ENCODE measurements around the gene MARCO.

DNA sequence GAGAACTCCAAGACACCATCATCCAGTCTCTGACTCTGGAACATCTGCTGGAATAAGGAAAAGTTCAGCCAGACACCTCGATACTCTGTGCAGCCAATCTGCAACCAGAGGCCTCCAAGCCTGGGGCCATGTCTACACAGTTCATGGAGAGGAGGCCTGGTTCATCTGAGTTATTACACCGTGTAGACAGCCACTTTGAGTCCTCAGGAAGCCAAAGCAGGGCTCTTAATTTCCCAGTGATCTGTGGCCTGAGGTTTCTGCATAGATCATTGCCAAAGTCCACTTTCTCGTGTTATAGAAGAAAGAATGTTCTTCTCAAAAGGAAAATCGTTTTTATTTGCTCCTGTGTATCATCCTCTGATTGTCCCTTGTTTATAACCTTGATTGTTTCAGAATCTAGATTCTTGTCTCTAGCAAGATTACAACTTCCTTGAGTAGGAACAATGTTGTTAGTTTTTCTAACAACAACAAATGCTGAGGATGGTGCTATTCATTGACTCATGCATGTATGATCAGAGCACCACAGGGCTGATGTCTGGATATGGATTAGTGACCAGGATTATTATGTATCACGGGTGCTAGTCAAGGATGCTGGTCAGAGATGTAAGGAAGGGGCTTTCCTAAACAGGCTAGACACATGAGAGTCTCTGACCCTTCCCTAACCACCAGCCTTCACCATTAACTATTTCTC lies 30.7 kb upstream of the MARCO start:
- TF ChIP-seq, protein P1, sequence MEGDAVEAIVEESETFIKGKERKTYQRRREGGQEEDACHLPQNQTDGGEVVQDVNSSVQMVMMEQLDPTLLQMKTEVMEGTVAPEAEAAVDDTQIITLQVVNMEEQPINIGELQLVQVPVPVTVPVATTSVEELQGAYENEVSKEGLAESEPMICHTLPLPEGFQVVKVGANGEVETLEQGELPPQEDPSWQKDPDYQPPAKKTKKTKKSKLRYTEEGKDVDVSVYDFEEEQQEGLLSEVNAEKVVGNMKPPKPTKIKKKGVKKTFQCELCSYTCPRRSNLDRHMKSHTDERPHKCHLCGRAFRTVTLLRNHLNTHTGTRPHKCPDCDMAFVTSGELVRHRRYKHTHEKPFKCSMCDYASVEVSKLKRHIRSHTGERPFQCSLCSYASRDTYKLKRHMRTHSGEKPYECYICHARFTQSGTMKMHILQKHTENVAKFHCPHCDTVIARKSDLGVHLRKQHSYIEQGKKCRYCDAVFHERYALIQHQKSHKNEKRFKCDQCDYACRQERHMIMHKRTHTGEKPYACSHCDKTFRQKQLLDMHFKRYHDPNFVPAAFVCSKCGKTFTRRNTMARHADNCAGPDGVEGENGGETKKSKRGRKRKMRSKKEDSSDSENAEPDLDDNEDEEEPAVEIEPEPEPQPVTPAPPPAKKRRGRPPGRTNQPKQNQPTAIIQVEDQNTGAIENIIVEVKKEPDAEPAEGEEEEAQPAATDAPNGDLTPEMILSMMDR (conservative IDR thresholded peaks at IDR 0.05), result no peak
- no peak for TF ChIP-seq EZH2 (IDR thresholded peaks at IDR 0.05; ENCODE audit: low read depth)

Measured in PC-9 (cell line).